ENCODE measurements around the gene KLKB1. TPM values are rescaled to one million over a fixed set of nuclear protein-coding genes. Genes with fewer than 3 reads are reported as not detected.

The KLKB1 gene
- total RNA-seq, 1 experiment from 2014 or later = not detected

DNA sequence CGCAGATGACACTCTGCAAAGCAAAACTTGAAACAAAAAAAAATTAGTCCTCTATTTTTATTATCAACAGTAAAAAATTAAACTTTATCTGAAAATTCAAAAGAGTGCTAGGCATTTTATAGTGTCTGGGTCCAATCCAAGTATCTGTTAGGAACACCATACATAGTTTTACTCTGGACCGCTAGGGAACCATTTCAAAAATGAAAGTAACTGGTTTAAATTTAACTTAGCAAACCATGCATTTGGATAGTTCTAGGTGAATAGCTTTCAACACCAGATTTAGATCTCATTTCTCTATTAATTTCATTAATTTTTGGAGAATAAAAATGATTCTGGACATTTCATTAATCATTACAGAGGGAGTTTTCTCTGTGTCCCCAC is 1.2 kb downstream of the KLKB1 start:
- CTCF ChIA-PET = no interaction called here
- H3K27ac ChIP-seq (ENCODE audit: low read length) = no peak overlapping the region
- no peak overlapping the region for H3K4me3 ChIP-seq (ENCODE audit: low read depth in 2 of 2, low read length in 2 of 2)
- ATAC-seq (no peak), DNase-seq (ENCODE audit: low read depth, low spot score) (no peak)
- no TSS peak for BruUV-seq (replicated peaks)
- in situ Hi-C loops (cut with HindIII; ENCODE audit: low pct_unique_long_range_greater_than_20kb, low sequenced_read_pairs) = no loop called here
- no peak for TF ChIP-seq SIN3A (IDR thresholded peaks at IDR 0.05; ENCODE audit: borderline replicate concordance, insufficient read depth, low read depth, low read length)
- TF ChIP-seq, protein P1, sequence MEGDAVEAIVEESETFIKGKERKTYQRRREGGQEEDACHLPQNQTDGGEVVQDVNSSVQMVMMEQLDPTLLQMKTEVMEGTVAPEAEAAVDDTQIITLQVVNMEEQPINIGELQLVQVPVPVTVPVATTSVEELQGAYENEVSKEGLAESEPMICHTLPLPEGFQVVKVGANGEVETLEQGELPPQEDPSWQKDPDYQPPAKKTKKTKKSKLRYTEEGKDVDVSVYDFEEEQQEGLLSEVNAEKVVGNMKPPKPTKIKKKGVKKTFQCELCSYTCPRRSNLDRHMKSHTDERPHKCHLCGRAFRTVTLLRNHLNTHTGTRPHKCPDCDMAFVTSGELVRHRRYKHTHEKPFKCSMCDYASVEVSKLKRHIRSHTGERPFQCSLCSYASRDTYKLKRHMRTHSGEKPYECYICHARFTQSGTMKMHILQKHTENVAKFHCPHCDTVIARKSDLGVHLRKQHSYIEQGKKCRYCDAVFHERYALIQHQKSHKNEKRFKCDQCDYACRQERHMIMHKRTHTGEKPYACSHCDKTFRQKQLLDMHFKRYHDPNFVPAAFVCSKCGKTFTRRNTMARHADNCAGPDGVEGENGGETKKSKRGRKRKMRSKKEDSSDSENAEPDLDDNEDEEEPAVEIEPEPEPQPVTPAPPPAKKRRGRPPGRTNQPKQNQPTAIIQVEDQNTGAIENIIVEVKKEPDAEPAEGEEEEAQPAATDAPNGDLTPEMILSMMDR (IDR thresholded peaks at IDR 0.05) = no peak
- TF ChIP-seq, protein P2, sequence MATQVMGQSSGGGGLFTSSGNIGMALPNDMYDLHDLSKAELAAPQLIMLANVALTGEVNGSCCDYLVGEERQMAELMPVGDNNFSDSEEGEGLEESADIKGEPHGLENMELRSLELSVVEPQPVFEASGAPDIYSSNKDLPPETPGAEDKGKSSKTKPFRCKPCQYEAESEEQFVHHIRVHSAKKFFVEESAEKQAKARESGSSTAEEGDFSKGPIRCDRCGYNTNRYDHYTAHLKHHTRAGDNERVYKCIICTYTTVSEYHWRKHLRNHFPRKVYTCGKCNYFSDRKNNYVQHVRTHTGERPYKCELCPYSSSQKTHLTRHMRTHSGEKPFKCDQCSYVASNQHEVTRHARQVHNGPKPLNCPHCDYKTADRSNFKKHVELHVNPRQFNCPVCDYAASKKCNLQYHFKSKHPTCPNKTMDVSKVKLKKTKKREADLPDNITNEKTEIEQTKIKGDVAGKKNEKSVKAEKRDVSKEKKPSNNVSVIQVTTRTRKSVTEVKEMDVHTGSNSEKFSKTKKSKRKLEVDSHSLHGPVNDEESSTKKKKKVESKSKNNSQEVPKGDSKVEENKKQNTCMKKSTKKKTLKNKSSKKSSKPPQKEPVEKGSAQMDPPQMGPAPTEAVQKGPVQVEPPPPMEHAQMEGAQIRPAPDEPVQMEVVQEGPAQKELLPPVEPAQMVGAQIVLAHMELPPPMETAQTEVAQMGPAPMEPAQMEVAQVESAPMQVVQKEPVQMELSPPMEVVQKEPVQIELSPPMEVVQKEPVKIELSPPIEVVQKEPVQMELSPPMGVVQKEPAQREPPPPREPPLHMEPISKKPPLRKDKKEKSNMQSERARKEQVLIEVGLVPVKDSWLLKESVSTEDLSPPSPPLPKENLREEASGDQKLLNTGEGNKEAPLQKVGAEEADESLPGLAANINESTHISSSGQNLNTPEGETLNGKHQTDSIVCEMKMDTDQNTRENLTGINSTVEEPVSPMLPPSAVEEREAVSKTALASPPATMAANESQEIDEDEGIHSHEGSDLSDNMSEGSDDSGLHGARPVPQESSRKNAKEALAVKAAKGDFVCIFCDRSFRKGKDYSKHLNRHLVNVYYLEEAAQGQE (IDR thresholded peaks at IDR 0.05; ENCODE audit: insufficient read depth in 1 of 2, low read depth in 2 of 2, low read length in 1 of 2) = no peak
- TF ChIP-seq TCF7L2 (IDR thresholded peaks at IDR 0.05; ENCODE audit: low read depth, low read length) = no peak
- TF ChIP-seq POLR2AphosphoS5 (IDR thresholded peaks at IDR 0.05; ENCODE audit: low read depth, low read length) = no peak
- no peaks in the 10 kb centered on the region for H3K27me3 ChIP-seq (ENCODE audit: control insufficient read depth, insufficient read depth, low read length)
- no peaks in the 10 kb centered on the region for H3K9me3 ChIP-seq (ENCODE audit: control insufficient read depth, insufficient read depth, low read depth, low read length)
- intact Hi-C loops (cut with micrococcal nuclease; ENCODE audit: unreplicated experiment) = no loop called here
- POLR2A ChIA-PET = no interaction called here
- no peaks in the 10 kb centered on the region for H3K4me1 ChIP-seq (ENCODE audit: control insufficient read depth, insufficient read depth, low read length)
- H3K36me3 ChIP-seq (ENCODE audit: control insufficient read depth, insufficient read depth, low read length) = no peaks in the 10 kb centered on the region

DNA sequence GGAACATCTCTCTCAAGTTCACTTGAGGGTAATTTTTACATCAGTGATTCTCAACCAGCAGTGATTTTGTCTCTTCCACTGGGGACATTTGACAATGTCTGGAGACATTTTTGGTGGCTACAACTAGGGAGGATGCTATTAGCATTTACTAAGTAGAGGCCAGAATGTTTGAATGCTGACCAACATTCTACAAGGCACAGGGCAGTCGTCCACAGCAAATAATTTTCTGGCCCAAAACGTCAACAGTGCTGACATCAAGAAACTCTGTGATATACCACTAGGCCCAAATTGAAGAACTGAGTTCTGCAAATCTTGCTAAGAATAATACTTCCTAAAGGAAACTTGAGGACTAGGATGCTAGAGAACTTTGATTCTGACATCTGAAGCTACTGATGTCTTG is 7.1 kb downstream of the KLKB1 start:
- Histone ChIP-seq H3K27ac (ENCODE audit: low read length) (no peak overlapping the region), H3K9me3 (ENCODE audit: control insufficient read depth, insufficient read depth, low read depth, low read length) (no peaks in the 10 kb centered on the region), H3K4me1 (ENCODE audit: control insufficient read depth, insufficient read depth, low read length) (no peaks in the 10 kb centered on the region), H3K4me3 (ENCODE audit: low read depth in 2 of 2, low read length in 2 of 2) (no peak overlapping the region), H3K27me3 (ENCODE audit: control insufficient read depth, insufficient read depth, low read length) (no peaks in the 10 kb centered on the region), H3K36me3 (ENCODE audit: control insufficient read depth, insufficient read depth, low read length) (no peaks in the 10 kb centered on the region)
- CTCF ChIA-PET = no interaction called here
- no peak for ATAC-seq
- BruUV-seq (replicated peaks) = no TSS peak
- in situ Hi-C loops (cut with HindIII; ENCODE audit: low pct_unique_long_range_greater_than_20kb, low sequenced_read_pairs) = no loop called here
- TF ChIP-seq, protein P2 (IDR thresholded peaks at IDR 0.05; ENCODE audit: insufficient read depth in 1 of 2, low read depth in 2 of 2, low read length in 1 of 2) = no peak
- no peak for TF ChIP-seq SIN3A (IDR thresholded peaks at IDR 0.05; ENCODE audit: borderline replicate concordance, insufficient read depth, low read depth, low read length)
- TF ChIP-seq POLR2AphosphoS5 (IDR thresholded peaks at IDR 0.05; ENCODE audit: low read depth, low read length) = no peak
- TF ChIP-seq TCF7L2 (IDR thresholded peaks at IDR 0.05; ENCODE audit: low read depth, low read length) = no peak
- TF ChIP-seq, protein P1 (IDR thresholded peaks at IDR 0.05) = no peak
- POLR2A ChIA-PET = no interaction called here
- intact Hi-C loops (cut with micrococcal nuclease; ENCODE audit: unreplicated experiment) = no loop called here
- no peak for DNase-seq (ENCODE audit: low read depth, low spot score)

All from Panc1 (cell line).